DOHH2 (cell line): ENCODE measurements around the gene BTG2.

Experiments
- H3F3A ChIP-seq: fragments of 200-600 bp; sonication (generic), shearing (Covaris generic); 2 replicates; pipeline ENCODE4 v1.6.0; 2016; ENCODE audit warnings: antibody characterized with exemption, mild to moderate bottlenecking; ENCODE audit not compliant: control insufficient read depth, insufficient read depth
- H3K27ac ChIP-seq: fragments of 200-600 bp; sonication (generic); 2 replicates; pipeline ENCODE4 v1.5.1; 2014; ENCODE audit warnings: low read depth, mild to moderate bottlenecking, low read length, moderate library complexity
- H3K27me3 ChIP-seq: fragments of 200-600 bp; sonication (generic); 2 replicates; pipeline ENCODE4 v1.6.1; 2014; ENCODE audit warnings: mild to moderate bottlenecking, low read length, mixed read lengths; ENCODE audit not compliant: control insufficient read depth
- H3K36me3 ChIP-seq: fragments of 200-600 bp; sonication (generic); 2 replicates; pipeline ENCODE4 v1.6.1; 2014; ENCODE audit warnings: mild to moderate bottlenecking, low read length, moderate library complexity, mixed read lengths; ENCODE audit not compliant: control insufficient read depth
- H3K4me1 ChIP-seq: fragments of 200-600 bp; sonication (generic); 2 replicates; pipeline ENCODE4 v1.6.1; 2014; ENCODE audit warnings: mild to moderate bottlenecking, low read length, mixed read lengths; ENCODE audit not compliant: control insufficient read depth
- H3K4me2 ChIP-seq: fragments of 200-600 bp; sonication (generic); 2 replicates; pipeline ENCODE4 v1.6.0; 2014; ENCODE audit warnings: mild to moderate bottlenecking, low read length, moderate library complexity
- H3K4me3 ChIP-seq: fragments of 200-600 bp; sonication (generic); 2 replicates; pipeline ENCODE4 v1.5.1; 2014; ENCODE audit warnings: mild to moderate bottlenecking, low read length, mixed read lengths
- H3K79me2 ChIP-seq: fragments of 200-600 bp; sonication (generic); 2 replicates; pipeline ENCODE4 v1.6.1; 2014; ENCODE audit warnings: mild to moderate bottlenecking, low read length, mixed read lengths; ENCODE audit not compliant: control insufficient read depth
- H3K9me2 ChIP-seq: fragments of 200-600 bp; sonication (generic); replicated peaks from 2 replicates; pipeline ENCODE4 v1.6.1; 2014; ENCODE audit warnings: mild to moderate bottlenecking, low read length, mixed read lengths; ENCODE audit not compliant: control insufficient read depth
- H3K9me3 ChIP-seq: fragments of 200-600 bp; sonication (generic); 2 replicates; pipeline ENCODE4 v1.6.1; 2014; ENCODE audit warnings: antibody characterized with exemption, low read length, mixed read lengths; ENCODE audit not compliant: control insufficient read depth, insufficient read depth
- H4K20me1 ChIP-seq: fragments of 200-600 bp; sonication (generic); 2 replicates; pipeline ENCODE4 v1.6.0; 2014; ENCODE audit warnings: low read depth, mild to moderate bottlenecking, antibody characterized with exemption, low read length, moderate library complexity; ENCODE audit not compliant: control insufficient read depth, insufficient read depth
- CTCF ChIP-seq: fragments of 200-600 bp; sonication (generic); IDR thresholded peaks from one replicate; pipeline ENCODE4 v1.5.1; 2014; ENCODE audit warnings: antibody characterized with exemption, mild to moderate bottlenecking, low read depth, low read length; ENCODE audit not compliant: poor library complexity, severe bottlenecking
- EZH2phosphoT487 ChIP-seq: fragments of 200-600 bp; sonication (generic); IDR thresholded peaks from 2 replicates; pipeline ENCODE4 v1.6.1; 2017; ENCODE audit warnings: borderline replicate concordance, mild to moderate bottlenecking, antibody characterized with exemption, low read length, moderate library complexity, mixed read lengths

The BTG2 gene

GRCh38 chr1:203320591-203321272 lies 15.4 kb downstream of the BTG2 start:
- Histone ChIP-seq H3K27me3 (no peaks in the 10 kb centered on the region), H3K27ac (peak overlapping the region; percentile 100), H3K4me2 (peak overlapping the region; percentile 99), H3K36me3 (peaks cover 6% of the 10 kb centered on the region; the same call in 1 of the 2 replicates), H3K79me2 (peaks cover 24% of the 10 kb centered on the region), H3K9me3 (no peaks in the 10 kb centered on the region), H3K4me3 (peak overlapping the region; percentile 83), H3K4me1 (peaks cover 95% of the 10 kb centered on the region), H3K9me2 (no peaks in the 10 kb centered on the region), H3F3A (peaks cover 56% of the 10 kb centered on the region), H4K20me1 (no peaks in the 10 kb centered on the region)
- TF ChIP-seq EZH2phosphoT487 (no peak), CTCF (no peak)

GRCh38 chr1:203321273-203322052 lies 16.1 kb downstream of the BTG2 start:
- Histone ChIP-seq H3K9me3 (no peaks in the 10 kb centered on the region), H3F3A (peaks cover 58% of the 10 kb centered on the region), H4K20me1 (no peaks in the 10 kb centered on the region), H3K4me1 (peaks cover 97% of the 10 kb centered on the region), H3K4me2 (peak overlapping the region; percentile 99), H3K27ac (peak overlapping the region; percentile 100), H3K79me2 (peaks cover 24% of the 10 kb centered on the region), H3K27me3 (no peaks in the 10 kb centered on the region), H3K36me3 (peaks cover 6% of the 10 kb centered on the region; the same call in 1 of the 2 replicates), H3K4me3 (peak overlapping the region; percentile 83), H3K9me2 (no peaks in the 10 kb centered on the region)
- TF ChIP-seq EZH2phosphoT487 (no peak), CTCF (no peak)

GRCh38 chr1:203322500-203323179 lies 17.3 kb downstream of the BTG2 start:
- Histone ChIP-seq H4K20me1 (no peaks in the 10 kb centered on the region), H3K4me3 (peak overlapping the region; percentile 83), H3K27ac (peak overlapping the region; percentile 100), H3K9me3 (no peaks in the 10 kb centered on the region), H3K4me2 (peak overlapping the region; percentile 99), H3F3A (peaks cover 55% of the 10 kb centered on the region), H3K4me1 (peaks cover 95% of the 10 kb centered on the region), H3K79me2 (peaks cover 26% of the 10 kb centered on the region), H3K36me3 (peaks cover 6% of the 10 kb centered on the region; the same call in 1 of the 2 replicates), H3K27me3 (no peaks in the 10 kb centered on the region), H3K9me2 (no peaks in the 10 kb centered on the region)
- no peak for TF ChIP-seq CTCF
- TF ChIP-seq EZH2phosphoT487, result no peak
